ENCODE data around the gene ANGPTL2. TPM values are rescaled to one million over a fixed set of nuclear protein-coding genes. Genes with fewer than 3 reads are reported as not detected.

ANGPTL2 gene
- total RNA-seq, 2 donors from 2014 or later, result 18.6 to 49.1 TPM

- H3K4me1 ChIP-seq (ENCODE audit: control insufficient read depth in 1 of 2, low read depth in 2 of 2), result no peaks in the 10 kb centered on the region
- H3K9me3 ChIP-seq, result no peaks in the 10 kb centered on the region
- no peak for TF ChIP-seq CTCF (IDR thresholded peaks at IDR 0.05)
- H3K4me3 ChIP-seq, result no peak overlapping the region
- H3K27ac ChIP-seq, result no peak overlapping the region
- ATAC-seq (ENCODE audit: insufficient number of reproducible peaks, low FRiP score, low read depth) (no peak), DNase-seq (ENCODE audit: low spot score) (no peak)
- H3K27me3 ChIP-seq (replicated peaks; ENCODE audit: insufficient read depth), result no peaks in the 10 kb centered on the region
- H3K36me3 ChIP-seq, result no peaks in the 10 kb centered on the region
These were observed 39.1 kb downstream of the ANGPTL2 start for GRCh38 chr9:127083138-127083980.

DNA sequence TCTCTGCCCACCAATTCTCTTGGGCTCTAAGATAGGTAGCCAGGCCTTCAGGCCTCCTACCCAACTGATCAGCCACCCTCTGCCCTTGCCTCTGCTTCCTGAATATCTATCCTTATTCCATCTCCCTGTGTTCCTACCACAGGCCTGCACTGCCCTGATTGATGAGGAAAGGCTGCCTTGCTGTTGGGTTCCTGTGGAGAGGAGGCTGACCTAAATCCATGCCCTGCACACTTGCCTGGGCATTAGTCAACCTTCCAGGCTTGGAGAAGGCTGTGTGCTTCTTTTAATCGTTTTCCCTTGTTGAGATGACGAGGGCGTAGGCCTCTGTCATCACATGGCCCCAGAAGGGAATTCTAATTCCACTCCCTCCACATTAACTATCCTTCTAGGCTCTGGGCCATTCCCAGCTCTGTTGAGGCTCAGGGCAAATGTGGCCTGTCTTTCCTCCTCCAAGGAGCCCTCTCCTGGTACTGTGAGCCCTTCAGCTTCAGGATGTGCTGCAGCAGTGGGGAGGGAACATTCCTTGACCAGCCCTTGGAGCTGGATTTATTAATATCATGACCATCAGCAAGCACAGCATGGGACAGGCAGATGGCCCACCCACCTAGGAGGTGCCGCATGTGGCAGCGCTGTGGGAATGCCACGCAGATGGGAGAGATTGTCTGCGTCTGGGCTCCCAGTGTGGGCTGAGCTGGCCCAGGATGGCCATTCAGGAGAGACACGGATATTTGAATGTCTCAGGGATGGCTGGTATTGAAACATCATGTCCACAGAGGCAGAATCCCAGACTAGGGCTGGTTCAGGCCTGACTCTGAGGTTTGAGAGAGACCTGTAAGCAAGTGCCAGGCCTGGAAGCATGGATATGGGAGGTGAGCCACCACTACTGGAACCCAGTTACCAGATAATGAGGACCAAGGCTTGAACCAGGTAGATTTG, 40.9 kb downstream of the ANGPTL2 start:
- Histone ChIP-seq H3K9me3 (no peaks in the 10 kb centered on the region), H3K27ac (no peak overlapping the region), H3K27me3 (replicated peaks; ENCODE audit: insufficient read depth) (no peaks in the 10 kb centered on the region), H3K36me3 (no peaks in the 10 kb centered on the region), H3K4me3 (no peak overlapping the region), H3K4me1 (ENCODE audit: control insufficient read depth in 1 of 2, low read depth in 2 of 2) (peaks cover 0 to 7% of the 10 kb centered on the region in 2 donors)
- TF ChIP-seq CTCF (IDR thresholded peaks at IDR 0.05), result no peak
- no peak for DNase-seq (ENCODE audit: low spot score)
- no peak for ATAC-seq (ENCODE audit: insufficient number of reproducible peaks, low FRiP score, low read depth)

DNA sequence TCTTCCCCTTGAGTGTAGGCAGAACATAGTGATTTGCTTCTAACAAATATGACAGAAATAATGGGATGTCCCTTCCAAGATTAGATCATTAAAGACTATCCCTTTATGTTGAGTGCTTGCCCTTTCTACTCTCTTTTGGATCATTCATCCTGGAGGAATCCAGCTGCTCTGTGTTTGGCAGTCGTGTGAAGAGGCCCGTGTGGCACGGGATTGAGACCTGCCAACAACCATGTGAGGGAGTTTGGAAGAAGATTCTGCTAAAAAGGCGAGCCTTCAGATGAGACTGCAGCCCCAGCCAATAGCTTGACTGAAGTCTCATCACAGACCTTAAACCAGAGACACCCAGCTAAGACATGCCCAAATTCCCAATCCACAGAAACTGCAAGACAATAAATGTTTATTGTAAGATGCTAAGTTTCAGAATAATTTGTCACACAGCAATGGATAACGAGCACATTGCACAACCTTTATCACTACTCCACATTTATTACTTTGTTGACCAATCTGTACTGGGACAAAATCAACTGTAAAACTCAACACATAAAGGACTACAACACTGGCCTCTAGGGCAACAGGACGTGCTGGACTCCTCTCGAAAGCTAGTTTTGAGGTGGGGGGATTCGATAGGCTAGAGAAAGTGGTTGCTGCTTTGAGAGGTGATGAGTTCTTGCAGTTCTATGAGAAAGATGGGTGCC, 42.8 kb downstream of the ANGPTL2 start:
- no peak overlapping the region for H3K4me3 ChIP-seq
- H3K27me3 ChIP-seq (replicated peaks; ENCODE audit: insufficient read depth), result no peaks in the 10 kb centered on the region
- H3K36me3 ChIP-seq, result no peaks in the 10 kb centered on the region
- no peak for ATAC-seq (ENCODE audit: insufficient number of reproducible peaks, low FRiP score, low read depth)
- H3K9me3 ChIP-seq, result no peaks in the 10 kb centered on the region
- no peak overlapping the region for H3K27ac ChIP-seq
- H3K4me1 ChIP-seq (ENCODE audit: control insufficient read depth in 1 of 2, low read depth in 2 of 2), result peaks cover 12 to 26% of the 10 kb centered on the region in 2 donors
- TF ChIP-seq CTCF (IDR thresholded peaks at IDR 0.05), result no peak
- no peak for DNase-seq (ENCODE audit: low spot score)

- ATAC-seq (ENCODE audit: insufficient number of reproducible peaks, low FRiP score, low read depth) (no peak), DNase-seq (ENCODE audit: low spot score) (no peak)
- Histone ChIP-seq H3K27me3 (replicated peaks; ENCODE audit: insufficient read depth) (no peaks in the 10 kb centered on the region), H3K4me1 (ENCODE audit: control insufficient read depth in 1 of 2, low read depth in 2 of 2) (peaks cover 15 to 31% of the 10 kb centered on the region in 2 donors), H3K4me3 (no peak overlapping the region), H3K27ac (no peak overlapping the region), H3K36me3 (no peaks in the 10 kb centered on the region), H3K9me3 (no peaks in the 10 kb centered on the region)
- no peak for TF ChIP-seq CTCF (IDR thresholded peaks at IDR 0.05)
These were observed 43.4 kb downstream of the ANGPTL2 start for GRCh38 chr9:127078988-127079387.

Measured in thoracic aorta (tissue), 2 donors.